NB4 (cell line): ENCODE measurements around the gene MYO15B.

Source experiments
- DNase-seq: peaks from one replicate; pipeline ENCODE4 v3.0.0; 2010; ENCODE audit warnings: low read depth
- H3K4me3 ChIP-seq: one replicate; pipeline ENCODE4 v1.5.1; 2011; ENCODE audit warnings: mild to moderate bottlenecking, low read depth, low read length, moderate library complexity
- CTCF ChIP-seq: IDR thresholded peaks from one replicate; pipeline ENCODE4 v1.5.1; 2012; ENCODE audit warnings: low read depth, low read length
- MAX ChIP-seq: IDR thresholded peaks from 2 replicates; pipeline ENCODE4 v1.6.1; 2011; ENCODE audit warnings: low read depth, low read length
- MYC ChIP-seq: IDR thresholded peaks from 2 replicates; pipeline ENCODE4 v1.6.1; 2011; ENCODE audit warnings: low read depth, low read length
- POLR2A ChIP-seq: IDR thresholded peaks from 2 replicates; pipeline ENCODE4 v1.6.1; 2011; ENCODE audit warnings: mild to moderate bottlenecking; ENCODE audit not compliant: insufficient read length; ENCODE audit errors: extremely low read depth

Gene MYO15B

GRCh38 chr17:75594499-75595283 is 7.1 kb downstream of the MYO15B start:
- TF ChIP-seq CTCF, result no peak
- no peak for TF ChIP-seq POLR2A
- no peak for TF ChIP-seq MAX
- TF ChIP-seq MYC, result no peak
- no peak overlapping the region for H3K4me3 ChIP-seq
- DNase-seq, result no peak

GRCh38 chr17:75595284-75595919 is 7.8 kb downstream of the MYO15B start:
- no peak for DNase-seq
- TF ChIP-seq MAX, result no peak
- no peak for TF ChIP-seq MYC
- TF ChIP-seq POLR2A, result no peak
- TF ChIP-seq CTCF, result no peak

GRCh38 chr17:75595920-75596313 is 8.3 kb downstream of the MYO15B start:
- no peak overlapping the region for H3K4me3 ChIP-seq
- TF ChIP-seq POLR2A, result no peak
- TF ChIP-seq MYC, result no peak
- TF ChIP-seq MAX, result no peak
- no peak for TF ChIP-seq CTCF
- DNase-seq, result no peak

More at GRCh38 chr17:75595284-75595919, 7.8 kb downstream of the MYO15B start:
- H3K4me3 ChIP-seq, result no peak overlapping the region

- no peak overlapping the region for H3K4me3 ChIP-seq
- no peak for DNase-seq
- TF ChIP-seq POLR2A, result no peak
- no peak for TF ChIP-seq MAX
- no peak for TF ChIP-seq MYC
- TF ChIP-seq CTCF, result no peak
Measured at GRCh38 chr17:75596320-75597087, 8.9 kb downstream of the MYO15B start.

GRCh38 chr17:75601057-75601987 is 13.7 kb downstream of the MYO15B start:
- no peak overlapping the region for H3K4me3 ChIP-seq
- peak; percentile 81 for DNase-seq
- TF ChIP-seq CTCF (peak; percentile 91), POLR2A (no peak), MYC (0 out of 2 replicates have a peak, but pooled peaks have one; percentile 26), MAX (peak; percentile 67)
